IMR-90 (cell line): Measurements from ENCODE around the gene DISC1. TPM values are rescaled to one million over a fixed set of nuclear protein-coding genes. Genes with fewer than 3 reads are reported as not detected.

Experiments used
- ATAC-seq: fragments of 200-7000 bp; cut with Tn5 transposase; 2 replicates; pipeline ENCODE4 v1.9.1; 2020; ENCODE audit warnings: low read depth, mild to moderate bottlenecking, moderate library complexity
- BruUV-seq: library from RNA; stranded (reverse); fragments of 400-500 nt; replicated peaks from 2 replicates; lab custom pipeline; 2021; lab: Mats Ljungman, UMichigan
- CTCF ChIA-PET: fragments of 300-600 bp; formaldehyde crosslinking; extraction: SDS; loops from one replicate; lab custom pipeline; 2021; ENCODE audit warnings: antibody characterized with exemption; lab: Yijun Ruan, JAX
- POLR2A ChIA-PET: fragments of 300-600 bp; sonication (Branson Sonifier 250); formaldehyde crosslinking; loops from one replicate; lab custom pipeline; 2022; ENCODE audit warnings: antibody characterized with exemption; ENCODE audit not compliant: unreplicated experiment; lab: Charles Lee
- DNase-seq: peaks from one replicate; pipeline ENCODE4 v3.0.0; 2013
- H2AFZ ChIP-seq: replicated peaks from 2 replicates; pipeline ENCODE3; 2013; ENCODE audit warnings: low read length, mild to moderate bottlenecking; ENCODE audit not compliant: poor library complexity
- H2AK5ac ChIP-seq: 2 replicates; pipeline ENCODE4 v1.6.1; 2013; ENCODE audit warnings: low read depth, low read length, inconsistent platforms
- H2AK9ac ChIP-seq: replicated peaks from 2 replicates; pipeline ENCODE3; 2013; ENCODE audit warnings: mild to moderate bottlenecking, low read depth, low read length, moderate library complexity; ENCODE audit not compliant: poor library complexity
- H2BK120ac ChIP-seq: 2 replicates; pipeline ENCODE4 v1.6.1; 2013; ENCODE audit warnings: low read depth, low read length, inconsistent platforms
- H2BK15ac ChIP-seq: 3 replicates; pipeline ENCODE4 v1.6.1; 2013; ENCODE audit warnings: low read depth, low read length, inconsistent platforms
- H2BK20ac ChIP-seq: 2 replicates; pipeline ENCODE4 v1.6.1; 2013; ENCODE audit warnings: low read depth, mild to moderate bottlenecking, inconsistent platforms, low read length, moderate library complexity
- H2BK5ac ChIP-seq: 2 replicates; pipeline ENCODE4 v1.6.1; 2013; ENCODE audit warnings: mild to moderate bottlenecking, low read depth, low read length, inconsistent platforms; ENCODE audit not compliant: poor library complexity, severe bottlenecking
- H3K14ac ChIP-seq: replicated peaks from 2 replicates; pipeline ENCODE4 v1.6.1; 2013; ENCODE audit warnings: low read depth, low read length, inconsistent platforms
- H3K18ac ChIP-seq: 2 replicates; pipeline ENCODE4 v1.6.1; 2013; ENCODE audit warnings: low read depth, low read length, control low read depth
- H3K23ac ChIP-seq: 2 replicates; pipeline ENCODE4 v1.6.1; 2013; ENCODE audit warnings: low read depth, low read length, inconsistent platforms
- H3K27ac ChIP-seq: 2 replicates; pipeline ENCODE4 v1.5.1; 2013; ENCODE audit warnings: mild to moderate bottlenecking, control low read depth, low read length; ENCODE audit not compliant: insufficient read depth
- H3K27me3 ChIP-seq: 2 replicates; pipeline ENCODE4 v1.6.1; 2013; ENCODE audit warnings: low read length; ENCODE audit not compliant: control insufficient read depth, insufficient read depth
- H3K36me3 ChIP-seq: 2 replicates; pipeline ENCODE4 v1.6.1; 2013; ENCODE audit warnings: low read length, mixed read lengths; ENCODE audit not compliant: control insufficient read depth, insufficient read depth
- H3K4ac ChIP-seq: 2 replicates; pipeline ENCODE4 v1.6.1; 2013; ENCODE audit warnings: low read depth, low read length, inconsistent platforms
- H3K4me1 ChIP-seq: 2 replicates; pipeline ENCODE4 v1.6.1; 2013; ENCODE audit warnings: low read length, mixed read lengths; ENCODE audit not compliant: control insufficient read depth, insufficient read depth
- H3K4me2 ChIP-seq: 2 replicates; pipeline ENCODE4 v1.6.1; 2013; ENCODE audit warnings: low read depth, mild to moderate bottlenecking, control low read depth, low read length, moderate library complexity
- H3K4me3 ChIP-seq: 2 replicates; pipeline ENCODE4 v1.5.1; 2013; ENCODE audit warnings: low read depth, mild to moderate bottlenecking, control low read depth, low read length, moderate library complexity; ENCODE audit not compliant: insufficient read depth
- H3K56ac ChIP-seq: 2 replicates; pipeline ENCODE4 v1.6.1; 2013; ENCODE audit warnings: low read length, inconsistent platforms; ENCODE audit not compliant: insufficient read depth; ENCODE audit errors: extremely low read depth
- H3K79me1 ChIP-seq, 2 experiments: 2 replicates each; pipeline ENCODE4 v1.6.1; 2013; ENCODE audit warnings: low read length in 2 of 2, inconsistent platforms in 1 of 2, low read depth in 1 of 2
- H3K9ac ChIP-seq: 2 replicates; pipeline ENCODE4 v1.6.1; 2013; ENCODE audit warnings: low read depth, low read length, control low read depth
- H3K9me1 ChIP-seq: 2 replicates; pipeline ENCODE4 v1.6.1; 2013; ENCODE audit warnings: low read length, inconsistent platforms; ENCODE audit not compliant: insufficient read depth
- H3K9me3 ChIP-seq: 2 replicates; pipeline ENCODE4 v1.6.1; 2013; ENCODE audit warnings: low read length; ENCODE audit not compliant: control insufficient read depth, insufficient read depth
- H4K20me1 ChIP-seq: 2 replicates; pipeline ENCODE4 v1.6.1; 2013; ENCODE audit warnings: low read length, inconsistent platforms; ENCODE audit not compliant: insufficient read depth
- H4K5ac ChIP-seq: 2 replicates; pipeline ENCODE4 v1.6.1; 2013; ENCODE audit warnings: mild to moderate bottlenecking, low read depth, low read length, control low read depth
- H4K8ac ChIP-seq, 2 experiments: 2 replicates each; pipeline ENCODE4 v1.6.1; 2013; ENCODE audit warnings: low read depth in 2 of 2, low read length in 2 of 2, control low read depth in 1 of 2, inconsistent platforms in 1 of 2
- H4K91ac ChIP-seq: 2 replicates; pipeline ENCODE4 v1.6.1; 2013; ENCODE audit warnings: low read depth, low read length, inconsistent platforms; ENCODE audit not compliant: insufficient read depth
- BHLHE40 ChIP-seq: fragments of 150-350 bp; IDR thresholded peaks from 2 replicates; pipeline ENCODE4 v1.6.1; 2016; ENCODE audit warnings: mild to moderate bottlenecking, low read depth, low read length
- CEBPB ChIP-seq: IDR thresholded peaks from 2 replicates; pipeline ENCODE4 v1.6.1; 2012; ENCODE audit warnings: low read depth, low read length, improper control_type of control experiment
- CHD1 ChIP-seq: IDR thresholded peaks from 2 replicates; pipeline ENCODE4 v1.6.1; 2012; ENCODE audit warnings: low read depth, low read length, improper control_type of control experiment
- FOS ChIP-seq: fragments of 150-350 bp; IDR thresholded peaks from 2 replicates; pipeline ENCODE4 v1.6.1; 2016; ENCODE audit warnings: low read depth, low read length
- MAFK ChIP-seq: IDR thresholded peaks from 2 replicates; pipeline ENCODE4 v1.6.1; 2012; ENCODE audit warnings: low read depth, low read length, improper control_type of control experiment
- MAZ ChIP-seq: IDR thresholded peaks from 2 replicates; pipeline ENCODE4 v1.6.1; 2012; ENCODE audit warnings: low read depth, mild to moderate bottlenecking, low read length, improper control_type of control experiment, moderate library complexity, borderline replicate concordance
- MXI1 ChIP-seq: IDR thresholded peaks from 2 replicates; pipeline ENCODE4 v1.6.1; 2012; ENCODE audit warnings: low read depth, mild to moderate bottlenecking, low read length, moderate library complexity, borderline replicate concordance
- NFE2L2 ChIP-seq: fragments of 150-350 bp; IDR thresholded peaks from 2 replicates; pipeline ENCODE4 v1.6.1; 2016; ENCODE audit warnings: low read depth, mild to moderate bottlenecking, low read length
- POLR2A ChIP-seq: IDR thresholded peaks from 2 replicates; pipeline ENCODE4 v1.6.1; 2012; ENCODE audit warnings: mild to moderate bottlenecking, low read depth, low read length
- RAD21 ChIP-seq: IDR thresholded peaks from 2 replicates; pipeline ENCODE4 v1.6.1; 2012; ENCODE audit warnings: low read length, improper control_type of control experiment
- RCOR1 ChIP-seq: IDR thresholded peaks from 2 replicates; pipeline ENCODE4 v1.6.1; 2012; ENCODE audit warnings: mild to moderate bottlenecking, low read length, improper control_type of control experiment; ENCODE audit not compliant: insufficient replicate concordance
- RFX5 ChIP-seq: IDR thresholded peaks from 2 replicates; pipeline ENCODE4 v1.8.0; 2012; ENCODE audit warnings: low read depth, mild to moderate bottlenecking, low read length, moderate library complexity
- SMC3 ChIP-seq: fragments of 150-350 bp; IDR thresholded peaks from 2 replicates; pipeline ENCODE4 v1.6.1; 2016; ENCODE audit warnings: low read depth, mild to moderate bottlenecking, antibody characterized with exemption, low read length, moderate library complexity
- WGBS, 2 experiments: methylation state at CpG; one replicate each; pipeline versions ENCODE4 v1.1.5 to v1.1.7; 2013; ENCODE audit warnings: missing lambda C conversion rate in 2 of 2; ENCODE audit not compliant: insufficient read length in 1 of 2; ENCODE audit errors: extremely low coverage in 2 of 2; 5-methylcytosine and 5-hydroxymethylcytosine counted together
- dilution Hi-C: fragments of 300-500 bp; cut with HindIII; formaldehyde crosslinking; loops from one replicate; pipeline ENCODE4 v1.14.3; 2018; ENCODE audit warnings: low sequenced_read_pairs; ENCODE audit not compliant: unreplicated experiment
- in situ Hi-C: fragments of 300-500 bp; cut with MboI; formaldehyde crosslinking; loops from 3 replicates; pipeline ENCODE4 v1.14.3; 2019; ENCODE audit warnings: low sequenced_read_pairs, inconsistent platforms, mixed read lengths
- intact Hi-C: fragments of 100-400 bp; cut with micrococcal nuclease; formaldehyde crosslinking; loops from 2 replicates; pipeline ENCODE4 v1.10.0; 2022
- polyA plus RNA-seq, 3 experiments: library from polyadenylated mRNA; depleted of rRNA; stranded (reverse); fragments of >200 nt; gene quantifications; 2 replicates each; pipeline ENCODE4 v1.2.3, GENCODE V29; 2012; ENCODE audit warnings: low replicate concordance in 1 of 3
- total RNA-seq: library from RNA; depleted of rRNA; stranded (reverse); fragments of >200 nt; gene quantifications from 2 replicates; pipeline ENCODE4 v1.2.3, GENCODE V29; 2012
- TF ChIP-seq, protein P1 (sequence below): fragments of 150-350 bp; IDR thresholded peaks from 2 replicates; pipeline ENCODE4 v1.6.1; 2017; ENCODE audit warnings: mild to moderate bottlenecking, antibody characterized with exemption, low read length, low read depth
- TF ChIP-seq, protein P2 (sequence below): conservative IDR thresholded peaks from 2 replicates; pipeline ENCODE4 v1.5.1; 2012; ENCODE audit warnings: mild to moderate bottlenecking, low read depth, low read length, improper control_type of control experiment
- TF ChIP-seq, protein P3 (sequence below): fragments of 150-350 bp; IDR thresholded peaks from 2 replicates; pipeline ENCODE4 v1.6.1; 2016; ENCODE audit warnings: low read depth, mild to moderate bottlenecking, low read length, moderate library complexity, borderline replicate concordance

The DISC1 gene
- total and polyA plus RNA-seq, 2 of the 4 experiments (the other 2 are of a cell fraction) = 2.2 to 7.0 TPM

- H3K27me3 ChIP-seq = no peaks in the 10 kb centered on the region
- H4K91ac ChIP-seq = no peak overlapping the region
- H3K18ac ChIP-seq = no peak overlapping the region
- DNase-seq (no peak), ATAC-seq (no peak)
- no peak overlapping the region for H2BK15ac ChIP-seq
- BruUV-seq = no TSS peak
- H2BK5ac ChIP-seq = no peak overlapping the region
- ChIA-PET CTCF (no interaction called here), POLR2A (no interaction called here)
- no peak overlapping the region for H3K14ac ChIP-seq
- no peaks in the 10 kb centered on the region for H3K9me3 ChIP-seq
- H3K4ac ChIP-seq = peak overlapping the region; percentile 29; the same call in 1 of the 2 replicates
- no peak overlapping the region for H2AK9ac ChIP-seq
- no peak overlapping the region for H2AK5ac ChIP-seq
- no peaks in the 10 kb centered on the region for H4K20me1 ChIP-seq
- no peak overlapping the region for H3K23ac ChIP-seq
- TF ChIP-seq RCOR1 = no peak
- TF ChIP-seq MXI1 = no peak
- TF ChIP-seq, protein P1, sequence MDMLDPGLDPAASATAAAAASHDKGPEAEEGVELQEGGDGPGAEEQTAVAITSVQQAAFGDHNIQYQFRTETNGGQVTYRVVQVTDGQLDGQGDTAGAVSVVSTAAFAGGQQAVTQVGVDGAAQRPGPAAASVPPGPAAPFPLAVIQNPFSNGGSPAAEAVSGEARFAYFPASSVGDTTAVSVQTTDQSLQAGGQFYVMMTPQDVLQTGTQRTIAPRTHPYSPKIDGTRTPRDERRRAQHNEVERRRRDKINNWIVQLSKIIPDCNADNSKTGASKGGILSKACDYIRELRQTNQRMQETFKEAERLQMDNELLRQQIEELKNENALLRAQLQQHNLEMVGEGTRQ = no peak
- TF ChIP-seq NFE2L2 = no peak
- TF ChIP-seq MAZ = no peak
- no peak for TF ChIP-seq MAFK
- TF ChIP-seq, protein P2, sequence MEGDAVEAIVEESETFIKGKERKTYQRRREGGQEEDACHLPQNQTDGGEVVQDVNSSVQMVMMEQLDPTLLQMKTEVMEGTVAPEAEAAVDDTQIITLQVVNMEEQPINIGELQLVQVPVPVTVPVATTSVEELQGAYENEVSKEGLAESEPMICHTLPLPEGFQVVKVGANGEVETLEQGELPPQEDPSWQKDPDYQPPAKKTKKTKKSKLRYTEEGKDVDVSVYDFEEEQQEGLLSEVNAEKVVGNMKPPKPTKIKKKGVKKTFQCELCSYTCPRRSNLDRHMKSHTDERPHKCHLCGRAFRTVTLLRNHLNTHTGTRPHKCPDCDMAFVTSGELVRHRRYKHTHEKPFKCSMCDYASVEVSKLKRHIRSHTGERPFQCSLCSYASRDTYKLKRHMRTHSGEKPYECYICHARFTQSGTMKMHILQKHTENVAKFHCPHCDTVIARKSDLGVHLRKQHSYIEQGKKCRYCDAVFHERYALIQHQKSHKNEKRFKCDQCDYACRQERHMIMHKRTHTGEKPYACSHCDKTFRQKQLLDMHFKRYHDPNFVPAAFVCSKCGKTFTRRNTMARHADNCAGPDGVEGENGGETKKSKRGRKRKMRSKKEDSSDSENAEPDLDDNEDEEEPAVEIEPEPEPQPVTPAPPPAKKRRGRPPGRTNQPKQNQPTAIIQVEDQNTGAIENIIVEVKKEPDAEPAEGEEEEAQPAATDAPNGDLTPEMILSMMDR = no peak
- TF ChIP-seq POLR2A = no peak
- TF ChIP-seq, protein P3, sequence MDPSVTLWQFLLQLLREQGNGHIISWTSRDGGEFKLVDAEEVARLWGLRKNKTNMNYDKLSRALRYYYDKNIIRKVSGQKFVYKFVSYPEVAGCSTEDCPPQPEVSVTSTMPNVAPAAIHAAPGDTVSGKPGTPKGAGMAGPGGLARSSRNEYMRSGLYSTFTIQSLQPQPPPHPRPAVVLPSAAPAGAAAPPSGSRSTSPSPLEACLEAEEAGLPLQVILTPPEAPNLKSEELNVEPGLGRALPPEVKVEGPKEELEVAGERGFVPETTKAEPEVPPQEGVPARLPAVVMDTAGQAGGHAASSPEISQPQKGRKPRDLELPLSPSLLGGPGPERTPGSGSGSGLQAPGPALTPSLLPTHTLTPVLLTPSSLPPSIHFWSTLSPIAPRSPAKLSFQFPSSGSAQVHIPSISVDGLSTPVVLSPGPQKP = no peak
- TF ChIP-seq CHD1 = no peak
- no peak for TF ChIP-seq BHLHE40
- no peak for TF ChIP-seq SMC3
- TF ChIP-seq CEBPB = no peak
- no peak for TF ChIP-seq FOS
- no peak for TF ChIP-seq RFX5
- TF ChIP-seq RAD21 = no peak
- no peak overlapping the region for H2AFZ ChIP-seq
- H3K4me3 ChIP-seq = no peak overlapping the region
- no peak overlapping the region for H4K5ac ChIP-seq
- no peak overlapping the region for H3K9ac ChIP-seq
- H4K8ac ChIP-seq = no peak overlapping the region
- intact Hi-C loops = no loop called here
- dilution Hi-C loops = no loop called here
- H3K36me3 ChIP-seq = no peaks in the 10 kb centered on the region; the same call in 1 of the 2 replicates
- no peak overlapping the region for H3K4me2 ChIP-seq
- no peak overlapping the region for H2BK20ac ChIP-seq
- H3K4me1 ChIP-seq = peaks cover 2% of the 10 kb centered on the region; the same call in 1 of the 2 replicates
- H2BK120ac ChIP-seq = no peak overlapping the region
- H3K79me1 ChIP-seq = peaks cover 0 to 3% of the 10 kb centered on the region in 2 experiments; a peak in 2 of 4 replicates
- H3K9me1 ChIP-seq = peaks cover 7% of the 10 kb centered on the region
- no CpG with 5 or more reads among the region's 5 CpGs for WGBS, 2 experiments
- H3K27ac ChIP-seq = no peak overlapping the region
- in situ Hi-C loops = no loop called here
- H3K56ac ChIP-seq = no peak overlapping the region
Measured at GRCh38 chr1:231850786-231851185, 224.2 kb downstream of the DISC1 start.
